Measurements from ENCODE around the gene TM9SF4. TPM values are rescaled to one million over a fixed set of nuclear protein-coding genes. Genes with fewer than 3 reads are reported as not detected.

TM9SF4 gene
- total RNA-seq, 1 donor from 2014 or later: 106 TPM

DNA sequence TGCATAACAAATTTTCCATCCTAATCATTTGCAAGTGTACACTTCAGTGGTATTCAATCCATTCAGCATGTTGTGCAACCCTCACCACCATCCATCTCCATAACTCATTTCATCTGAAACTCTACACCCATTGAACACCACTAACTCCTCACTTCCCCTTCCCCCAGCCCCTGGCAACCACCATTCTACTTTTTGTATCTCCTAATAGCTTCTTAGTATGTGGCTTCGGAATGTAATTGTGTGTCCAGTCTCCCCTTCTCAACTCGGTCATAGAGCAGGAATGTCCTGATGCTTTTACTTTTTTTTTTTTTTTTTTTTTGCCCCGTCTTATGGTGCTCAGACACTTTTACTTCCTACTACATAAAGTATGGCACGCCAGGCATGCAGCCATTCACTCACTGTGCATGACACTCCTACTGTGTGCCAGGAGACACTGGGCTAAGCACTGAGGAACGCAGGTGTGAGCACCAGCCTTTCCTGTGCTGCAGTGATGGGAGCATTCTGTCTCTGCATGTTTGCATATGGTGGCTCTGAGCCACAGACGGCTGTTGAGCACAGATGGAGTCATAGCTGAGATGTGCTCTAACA lies 42.2 kb upstream of the TM9SF4 start:
- peak overlapping the region; percentile 21 for H3K4me3 Mint-ChIP-seq (ENCODE audit: unreplicated experiment)
- peaks cover 9% of the 10 kb centered on the region for H3K4me1 Mint-ChIP-seq (ENCODE audit: low read depth, unreplicated experiment)
- DNase-seq: peak; percentile 68
- TF ChIP-seq, protein P1, sequence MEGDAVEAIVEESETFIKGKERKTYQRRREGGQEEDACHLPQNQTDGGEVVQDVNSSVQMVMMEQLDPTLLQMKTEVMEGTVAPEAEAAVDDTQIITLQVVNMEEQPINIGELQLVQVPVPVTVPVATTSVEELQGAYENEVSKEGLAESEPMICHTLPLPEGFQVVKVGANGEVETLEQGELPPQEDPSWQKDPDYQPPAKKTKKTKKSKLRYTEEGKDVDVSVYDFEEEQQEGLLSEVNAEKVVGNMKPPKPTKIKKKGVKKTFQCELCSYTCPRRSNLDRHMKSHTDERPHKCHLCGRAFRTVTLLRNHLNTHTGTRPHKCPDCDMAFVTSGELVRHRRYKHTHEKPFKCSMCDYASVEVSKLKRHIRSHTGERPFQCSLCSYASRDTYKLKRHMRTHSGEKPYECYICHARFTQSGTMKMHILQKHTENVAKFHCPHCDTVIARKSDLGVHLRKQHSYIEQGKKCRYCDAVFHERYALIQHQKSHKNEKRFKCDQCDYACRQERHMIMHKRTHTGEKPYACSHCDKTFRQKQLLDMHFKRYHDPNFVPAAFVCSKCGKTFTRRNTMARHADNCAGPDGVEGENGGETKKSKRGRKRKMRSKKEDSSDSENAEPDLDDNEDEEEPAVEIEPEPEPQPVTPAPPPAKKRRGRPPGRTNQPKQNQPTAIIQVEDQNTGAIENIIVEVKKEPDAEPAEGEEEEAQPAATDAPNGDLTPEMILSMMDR (IDR thresholded peaks at IDR 0.05; ENCODE audit: partially characterized antibody, unreplicated experiment): no peak
- H3K9me3 Mint-ChIP-seq (ENCODE audit: unreplicated experiment): peaks cover 8% of the 10 kb centered on the region
- peaks cover 9% of the 10 kb centered on the region for H3K27me3 Mint-ChIP-seq (ENCODE audit: unreplicated experiment)
- no peaks in the 10 kb centered on the region for H3K36me3 Mint-ChIP-seq (ENCODE audit: unreplicated experiment)
- H3K27ac Mint-ChIP-seq (ENCODE audit: unreplicated experiment): peak overlapping the region; percentile 83

DNA sequence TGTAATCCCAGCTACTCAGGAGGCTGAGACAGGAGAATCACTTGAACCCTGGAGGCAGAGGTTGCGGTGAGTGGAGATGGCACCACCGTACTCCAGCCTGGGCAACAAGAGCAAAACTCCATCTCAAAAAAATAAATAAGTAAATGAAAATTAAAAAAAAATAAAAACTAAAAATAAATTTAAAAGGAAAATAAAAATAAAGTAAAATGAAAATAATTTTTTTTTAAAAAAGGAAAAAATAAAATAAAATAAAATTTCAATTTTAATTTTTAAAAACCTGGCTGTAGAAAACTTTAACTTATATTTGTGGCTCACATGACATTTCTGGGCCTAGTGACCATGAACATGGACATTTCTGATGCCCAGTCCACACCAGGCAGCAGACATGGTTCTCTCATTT lies 41.3 kb upstream of the TM9SF4 start:
- Mint-ChIP-seq H3K27me3 (ENCODE audit: unreplicated experiment) (peaks cover 9% of the 10 kb centered on the region), H3K9me3 (ENCODE audit: unreplicated experiment) (peaks cover 10% of the 10 kb centered on the region), H3K36me3 (ENCODE audit: unreplicated experiment) (peaks cover 2% of the 10 kb centered on the region), H3K4me3 (ENCODE audit: unreplicated experiment) (no peak overlapping the region), H3K27ac (ENCODE audit: unreplicated experiment) (peak overlapping the region; percentile 36), H3K4me1 (ENCODE audit: low read depth, unreplicated experiment) (peaks cover 9% of the 10 kb centered on the region)
- TF ChIP-seq, protein P1 (IDR thresholded peaks at IDR 0.05; ENCODE audit: partially characterized antibody, unreplicated experiment): no peak
- no peak for DNase-seq

DNA sequence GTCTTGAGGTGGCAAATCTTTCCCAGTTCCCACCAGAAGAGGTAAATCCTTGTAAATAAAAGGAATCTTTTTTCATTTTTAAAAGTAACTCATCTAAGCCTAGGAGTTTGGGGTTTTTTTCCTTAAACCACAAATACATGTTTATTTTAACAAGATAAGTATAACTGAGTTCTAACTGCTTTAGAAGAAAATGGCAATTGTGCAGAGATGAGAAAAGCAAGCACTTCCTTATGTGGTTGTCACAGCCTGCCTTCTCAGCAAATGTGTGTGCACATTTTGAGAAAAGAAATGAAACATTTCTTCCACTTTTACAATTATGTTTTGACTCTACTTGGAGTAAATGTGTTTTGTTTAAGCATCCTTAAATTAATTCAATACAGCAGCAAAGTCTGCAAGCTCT lies 39.8 kb upstream of the TM9SF4 start:
- H3K9me3 Mint-ChIP-seq (ENCODE audit: unreplicated experiment): peaks cover 11% of the 10 kb centered on the region
- peaks cover 5% of the 10 kb centered on the region for H3K36me3 Mint-ChIP-seq (ENCODE audit: unreplicated experiment)
- H3K27ac Mint-ChIP-seq (ENCODE audit: unreplicated experiment): no peak overlapping the region
- H3K4me1 Mint-ChIP-seq (ENCODE audit: low read depth, unreplicated experiment): peaks cover 9% of the 10 kb centered on the region
- H3K4me3 Mint-ChIP-seq (ENCODE audit: unreplicated experiment): no peak overlapping the region
- TF ChIP-seq, protein P1 (IDR thresholded peaks at IDR 0.05; ENCODE audit: partially characterized antibody, unreplicated experiment): no peak
- peaks cover 9% of the 10 kb centered on the region for H3K27me3 Mint-ChIP-seq (ENCODE audit: unreplicated experiment)
- no peak for DNase-seq

DNA sequence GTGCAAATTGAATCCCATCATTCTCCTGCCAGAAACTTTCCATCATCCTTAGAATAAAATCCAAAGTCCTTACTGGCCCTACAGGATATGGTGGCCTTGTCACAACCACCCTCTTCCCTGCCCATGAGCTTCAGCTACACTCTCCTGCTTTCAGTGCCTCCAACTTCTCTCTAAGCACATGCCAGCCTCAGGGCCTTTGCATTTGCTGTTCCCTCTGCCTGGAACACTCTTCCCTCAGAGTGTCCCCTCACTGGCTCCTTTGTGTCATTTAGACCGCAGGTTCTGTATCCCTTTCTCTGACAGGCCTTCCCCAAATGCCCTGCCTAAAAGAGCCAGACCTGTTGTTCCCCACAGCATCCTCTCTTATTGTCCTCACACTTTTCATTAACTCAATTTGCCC lies 39.2 kb upstream of the TM9SF4 start:
- Mint-ChIP-seq H3K27ac (ENCODE audit: unreplicated experiment) (no peak overlapping the region), H3K4me1 (ENCODE audit: low read depth, unreplicated experiment) (peaks cover 9% of the 10 kb centered on the region), H3K9me3 (ENCODE audit: unreplicated experiment) (peaks cover 12% of the 10 kb centered on the region), H3K27me3 (ENCODE audit: unreplicated experiment) (peaks cover 10% of the 10 kb centered on the region), H3K36me3 (ENCODE audit: unreplicated experiment) (peaks cover 5% of the 10 kb centered on the region), H3K4me3 (ENCODE audit: unreplicated experiment) (no peak overlapping the region)
- DNase-seq: no peak
- TF ChIP-seq, protein P1 (IDR thresholded peaks at IDR 0.05; ENCODE audit: partially characterized antibody, unreplicated experiment): no peak

DNA sequence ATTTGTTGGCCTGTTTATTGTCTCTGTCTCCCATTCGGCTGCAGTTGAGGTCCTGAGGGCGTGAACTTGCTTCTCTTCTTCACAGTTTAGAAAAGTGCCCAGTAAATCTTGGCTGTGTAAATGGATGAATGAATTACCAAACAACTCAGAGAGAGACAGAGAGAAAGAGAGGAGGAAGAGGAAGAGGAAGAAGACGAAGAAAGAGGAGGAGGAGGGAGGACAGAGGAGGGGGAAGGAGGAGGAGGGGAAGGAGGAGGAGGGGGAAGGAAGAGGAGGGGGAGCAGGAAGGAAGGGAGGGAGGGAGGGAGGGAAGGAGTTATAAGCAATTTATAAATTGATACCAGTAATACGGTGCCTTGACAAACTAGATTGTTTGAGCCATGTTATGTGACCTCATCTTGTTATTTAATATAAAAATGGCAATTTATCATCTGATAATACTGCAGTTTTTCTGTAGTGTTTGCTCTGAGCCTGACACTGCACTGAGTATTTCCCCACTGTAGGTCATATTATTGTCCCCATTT lies 38.8 kb upstream of the TM9SF4 start:
- Mint-ChIP-seq H3K4me3 (ENCODE audit: unreplicated experiment) (no peak overlapping the region), H3K27ac (ENCODE audit: unreplicated experiment) (no peak overlapping the region), H3K4me1 (ENCODE audit: low read depth, unreplicated experiment) (peaks cover 9% of the 10 kb centered on the region), H3K9me3 (ENCODE audit: unreplicated experiment) (peaks cover 13% of the 10 kb centered on the region), H3K27me3 (ENCODE audit: unreplicated experiment) (peaks cover 14% of the 10 kb centered on the region), H3K36me3 (ENCODE audit: unreplicated experiment) (peaks cover 9% of the 10 kb centered on the region)
- no peak for DNase-seq
- TF ChIP-seq, protein P1 (IDR thresholded peaks at IDR 0.05; ENCODE audit: partially characterized antibody, unreplicated experiment): no peak

Data from glutamatergic neuron (in vitro differentiated cells).